ENCODE results near the gene ZNF764.
"Not testable (repeated sequence)": the region's sequence is repeated elsewhere in the genome, so short reads cannot be mapped to it uniquely, and the experiment has no call there.

Gene ZNF764

DNA sequence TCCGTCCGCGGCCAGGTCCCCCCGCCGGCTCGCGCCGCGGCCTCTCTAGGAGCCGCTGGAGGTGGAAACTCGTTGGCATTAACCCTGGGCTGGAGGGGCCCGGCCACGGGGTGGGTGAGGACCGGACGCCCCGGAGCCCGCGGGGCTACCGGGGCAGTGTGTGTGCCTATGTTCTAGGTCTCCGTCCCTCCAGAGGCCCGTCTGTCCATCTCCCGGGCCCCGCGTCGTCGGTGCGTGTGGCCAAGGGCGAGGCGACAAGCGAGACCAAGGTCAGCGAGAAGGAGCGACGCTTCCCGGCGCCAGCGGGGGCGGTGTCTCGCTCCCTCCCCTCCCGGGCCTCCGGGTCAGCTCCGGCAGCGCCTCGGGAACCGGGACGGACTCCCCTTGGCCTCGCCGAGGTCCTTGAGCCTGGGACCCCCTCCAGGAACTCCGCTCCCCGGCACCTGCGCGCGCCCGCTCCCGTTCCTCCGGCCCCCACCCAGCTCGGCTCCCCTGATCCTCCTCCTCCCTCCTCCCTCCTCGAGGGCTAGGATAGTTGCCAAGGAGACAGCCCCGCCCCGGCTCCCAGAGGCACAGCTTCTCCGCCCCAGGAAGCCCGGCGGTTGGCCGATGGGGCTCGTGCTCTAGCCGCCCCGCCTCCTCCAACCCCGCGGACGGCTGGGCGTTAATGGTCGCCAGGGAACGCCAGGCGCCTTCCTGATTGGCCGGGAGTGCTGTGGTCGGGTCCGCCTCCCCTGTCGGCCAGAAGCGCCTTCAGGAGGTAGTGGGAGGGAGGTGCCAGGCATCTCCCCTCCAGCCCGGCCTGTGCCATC, 31.1 kb downstream of the ZNF764 start:
- peak; percentile 86 for DNase-seq (ENCODE audit: low read depth)

GRCh38 chr16:30526137-30526822, 31.9 kb downstream of the ZNF764 start, which contains the start of gene ZNF768:
Gene ZNF768 (minus strand): TSS chr16:30526566. CDS start chr16:30526413, 153 bp downstream.
- DNase-seq (ENCODE audit: low read depth) = no peak

- DNase-seq (ENCODE audit: low read depth) = no peak
These were observed 32.4 kb downstream of the ZNF764 start for GRCh38 chr16:30525844-30526136.

DNA sequence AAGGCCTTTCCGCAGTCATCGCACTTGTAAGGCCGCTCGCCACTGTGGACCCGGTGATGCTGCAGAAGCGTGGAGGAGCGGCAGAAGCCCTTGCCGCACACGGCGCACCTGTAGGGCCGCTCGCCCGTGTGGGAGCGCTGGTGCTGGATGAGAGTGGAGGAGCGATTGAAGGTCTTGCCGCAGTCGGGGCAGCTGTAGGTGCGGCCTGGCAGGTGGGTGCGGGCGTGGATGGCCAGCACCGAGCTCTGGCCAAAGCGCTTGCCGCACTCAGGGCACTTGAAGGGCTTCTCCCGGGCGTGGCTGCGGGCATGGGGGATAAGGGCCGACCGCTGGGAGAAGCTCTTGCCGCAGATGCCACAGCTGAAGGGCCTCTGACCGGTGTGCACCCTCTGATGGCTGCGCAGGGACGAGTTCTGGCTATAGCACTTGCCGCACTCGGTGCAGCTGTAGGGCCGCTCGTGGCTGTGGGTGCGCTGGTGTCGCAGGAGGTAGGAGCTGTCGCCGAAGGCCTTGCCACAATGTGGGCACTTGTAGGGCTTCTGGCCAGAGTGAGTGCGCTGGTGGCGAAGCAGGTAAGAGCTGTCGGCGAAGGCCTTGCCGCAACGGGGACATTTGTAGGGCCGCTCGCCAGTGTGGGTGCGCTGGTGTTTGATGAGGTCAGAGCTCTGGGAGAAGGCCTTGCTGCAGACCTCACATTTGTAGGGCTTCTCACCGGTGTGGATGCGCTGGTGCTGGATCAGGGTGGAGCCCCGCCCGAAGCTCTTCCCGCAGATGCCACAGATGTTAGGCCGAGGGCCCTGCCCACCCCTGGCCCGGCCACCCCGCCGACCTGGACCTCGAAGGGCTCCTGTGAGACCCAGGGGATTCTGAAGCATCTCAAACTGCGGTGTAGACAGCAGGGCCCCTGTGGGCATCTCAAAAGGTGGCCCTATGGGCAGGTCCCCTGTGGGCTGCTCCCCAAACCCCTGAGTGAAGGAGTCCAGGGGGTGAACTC, 33.3 kb downstream of the ZNF764 start:
- no peak for DNase-seq (ENCODE audit: low read depth)

DNA sequence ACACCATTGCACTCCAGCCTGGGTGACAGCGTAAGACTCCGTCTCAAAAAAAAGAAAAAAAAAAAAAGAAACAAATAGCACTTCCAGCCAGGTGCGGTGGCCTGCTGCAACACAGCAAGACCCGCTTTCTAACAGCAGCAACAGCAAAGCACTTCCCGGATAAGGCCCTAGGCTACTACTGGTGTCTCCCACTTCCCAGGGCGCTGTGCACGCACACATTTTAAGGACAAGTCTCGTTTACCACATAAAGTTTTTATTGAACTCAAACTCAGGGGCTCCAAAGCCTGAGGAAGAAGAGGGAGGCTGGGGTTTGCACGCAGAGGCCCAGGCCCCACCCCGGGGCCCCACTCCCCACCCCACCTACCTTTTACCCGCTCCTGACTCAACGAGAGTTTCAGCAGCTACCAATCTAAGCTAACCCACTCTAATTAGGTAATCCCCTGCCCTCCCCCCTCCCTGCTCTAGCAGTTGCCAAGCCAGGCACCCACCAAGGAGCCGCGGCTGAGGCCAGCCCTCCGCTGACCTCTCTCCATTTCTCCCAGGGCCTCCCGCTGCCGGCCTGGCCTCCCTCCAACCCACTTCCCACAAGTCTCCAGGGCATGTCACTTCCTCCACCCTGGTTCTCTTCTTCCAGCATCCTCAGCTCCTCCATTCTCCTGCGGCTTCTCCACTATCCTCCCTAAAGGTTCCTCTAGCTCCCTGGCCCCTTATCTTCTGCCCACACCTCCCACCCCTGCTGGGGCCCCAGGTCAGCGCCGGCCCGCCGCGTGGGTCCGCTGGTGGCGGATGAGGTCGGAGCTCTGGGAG, 34.2 kb downstream of the ZNF764 start:
- no peak for DNase-seq (ENCODE audit: low read depth)

- not testable (repeated sequence) for DNase-seq (ENCODE audit: low read depth)
These were observed 35.3 kb downstream of the ZNF764 start for GRCh38 chr16:30522702-30523463.

DNA sequence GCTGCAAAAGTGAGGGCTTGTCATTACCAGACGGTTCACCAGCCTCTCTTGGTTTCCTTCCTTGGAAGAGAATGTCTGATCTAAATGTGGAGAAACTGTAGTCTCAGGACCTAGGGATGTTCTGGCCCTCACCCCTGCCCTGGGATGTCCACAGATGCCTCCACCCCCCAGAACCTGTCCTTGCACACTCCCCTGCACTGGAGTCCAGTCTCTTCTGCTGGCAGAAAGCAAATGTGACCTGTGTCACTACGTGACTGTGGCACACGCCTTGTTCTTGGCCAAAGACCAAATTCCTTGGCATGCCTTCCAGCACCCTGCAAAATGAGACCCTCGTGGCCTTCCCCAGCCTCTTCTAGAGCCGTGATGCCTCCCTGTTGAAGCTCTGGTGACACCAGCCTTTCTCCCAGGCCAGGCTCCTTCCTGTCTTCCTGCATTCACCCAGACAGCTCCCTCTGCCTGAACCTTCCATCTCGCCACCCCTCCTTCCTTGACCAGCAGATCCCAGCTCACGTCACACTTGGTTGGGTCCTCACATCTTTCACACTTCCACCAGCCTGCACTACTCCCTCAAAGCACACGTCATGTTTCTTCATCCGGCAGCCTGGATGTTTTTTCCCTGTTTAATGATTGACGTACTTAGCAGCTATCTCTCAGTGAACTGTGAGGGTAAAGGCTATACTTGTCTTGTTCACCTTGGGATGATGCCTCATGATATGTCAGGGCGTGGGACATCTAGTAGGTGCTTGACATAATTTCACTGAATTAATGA, 36.1 kb downstream of the ZNF764 start:
- DNase-seq (ENCODE audit: low read depth) = no peak

GRCh38 chr16:30521476-30521872, 36.7 kb downstream of the ZNF764 start:
- DNase-seq (ENCODE audit: low read depth) = no peak

DNA sequence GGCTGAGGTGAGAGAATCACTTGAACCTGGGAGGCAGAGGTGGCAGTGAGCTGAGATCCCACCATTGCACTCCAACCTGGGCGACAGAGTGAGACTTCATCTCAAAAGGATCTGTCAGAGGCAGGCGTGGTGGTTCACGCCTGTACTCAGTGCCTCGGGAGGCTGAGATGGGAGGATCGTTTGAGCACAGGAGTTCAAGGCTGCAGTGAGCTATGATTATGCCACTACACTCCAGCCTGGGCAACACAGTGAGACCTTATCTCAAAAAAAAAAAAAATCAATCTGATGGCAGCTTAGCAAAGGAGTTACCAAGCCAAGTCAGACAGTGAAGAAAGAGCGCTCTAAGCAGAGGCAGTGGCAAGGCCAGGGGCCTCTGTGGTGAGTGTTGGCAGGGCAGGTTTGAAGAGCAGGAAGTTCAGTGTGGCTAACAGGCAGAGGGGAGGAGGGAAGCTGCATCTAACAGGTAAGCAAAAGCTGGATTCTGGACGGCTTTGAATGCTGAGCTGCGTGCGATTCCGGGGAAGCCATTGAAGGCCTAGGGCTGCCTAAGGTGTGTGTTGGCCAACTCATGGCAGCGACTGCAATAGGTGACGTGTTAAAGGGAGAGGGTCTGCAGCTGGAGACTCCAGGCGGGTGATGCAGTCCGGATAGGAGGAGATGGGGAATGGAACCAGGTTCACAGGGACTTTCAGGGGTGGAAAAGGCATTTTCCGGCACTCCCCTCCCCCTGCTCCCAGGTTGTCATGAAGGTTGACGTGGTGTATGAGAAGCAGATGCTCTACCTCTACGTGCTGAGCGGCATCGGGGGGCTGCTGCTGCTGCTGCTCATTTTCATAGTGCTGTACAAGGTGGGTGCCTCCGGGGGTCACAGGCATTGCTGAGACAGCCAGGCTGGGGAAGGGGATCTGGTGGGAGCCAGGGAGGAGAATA, 38.8 kb downstream of the ZNF764 start:
- DNase-seq (ENCODE audit: low read depth) = no peak

DNA sequence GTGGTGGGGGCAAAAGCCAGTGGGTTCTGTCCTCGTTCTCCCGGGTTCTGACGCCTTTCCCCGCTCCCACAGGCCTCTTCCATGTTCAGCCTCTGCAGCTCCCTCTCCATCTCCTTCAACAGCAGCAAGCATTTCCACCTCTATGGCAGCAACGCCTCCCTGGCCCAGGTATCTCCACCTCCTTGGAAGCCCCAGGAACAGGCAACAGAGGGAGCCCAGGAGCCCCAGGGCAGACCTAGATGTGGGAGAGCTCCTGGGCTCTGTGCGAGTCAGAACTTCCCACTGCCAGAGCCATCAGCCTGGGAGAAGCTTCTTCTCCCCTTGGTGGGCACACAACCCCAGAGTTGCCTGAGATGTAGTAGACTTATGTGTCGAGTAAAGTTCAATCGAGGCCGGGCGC, 39.6 kb downstream of the ZNF764 start:
- DNase-seq (ENCODE audit: low read depth) = no peak

DNA sequence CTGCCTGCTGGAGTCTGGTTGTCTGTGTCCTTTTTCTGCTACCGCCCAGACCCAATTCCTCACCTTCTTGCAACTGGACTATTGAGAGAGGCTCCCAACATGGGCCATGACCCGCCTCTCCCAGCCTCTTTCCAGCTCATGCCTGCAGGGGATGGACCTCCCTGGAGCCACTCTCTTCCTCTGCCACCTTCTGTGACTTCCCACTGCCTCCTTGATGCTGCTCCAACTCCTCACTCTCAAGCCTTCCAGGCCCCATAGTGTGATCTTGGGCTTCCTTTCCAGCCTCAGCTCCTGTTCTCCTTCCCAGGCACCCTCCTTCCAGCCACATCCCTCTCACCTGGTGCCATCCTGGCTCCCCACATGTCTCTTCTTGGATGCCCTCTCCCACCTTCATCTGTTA, 42.9 kb downstream of the ZNF764 start:
- no peak for DNase-seq (ENCODE audit: low read depth)

GRCh38 chr16:30511509-30511908, 46.7 kb downstream of the ZNF764 start:
- no peak for DNase-seq (ENCODE audit: low read depth)

DNA sequence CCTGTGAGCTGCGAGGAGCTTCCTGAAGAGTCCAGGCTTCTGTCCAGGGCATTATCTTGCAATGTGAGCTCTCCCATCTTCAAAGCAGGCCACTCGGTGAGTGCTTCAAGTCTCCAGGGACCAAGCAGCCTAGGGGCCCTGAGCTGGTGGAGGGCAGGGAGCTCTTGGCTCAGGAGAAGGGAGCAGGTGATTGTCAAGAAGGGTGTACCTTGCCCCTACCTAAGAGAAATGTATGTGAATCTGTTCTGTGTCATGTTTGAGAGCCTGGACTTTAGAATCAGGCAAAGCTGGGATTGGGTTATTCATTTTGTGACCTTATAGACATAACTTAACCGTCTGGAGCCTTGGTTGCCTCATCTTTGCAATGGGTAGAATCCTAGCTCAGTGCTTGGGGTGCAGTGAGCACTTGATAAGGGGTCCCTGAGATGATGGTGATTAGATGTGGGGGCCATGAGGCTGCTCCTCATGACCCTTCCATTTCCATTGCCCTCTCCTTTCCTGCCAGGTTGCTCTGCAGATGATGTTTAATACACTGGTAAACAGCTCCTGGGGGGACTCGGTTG, 47.7 kb downstream of the ZNF764 start:
- no peak for DNase-seq (ENCODE audit: low read depth)

GRCh38 chr16:30509081-30509765, 49.0 kb downstream of the ZNF764 start:
- no peak for DNase-seq (ENCODE audit: low read depth)

All from HS-5 (cell line).